Neural progenitor cell (in vitro differentiated cells): ENCODE measurements around the gene FMN1.

Source experiments
- CTCF ChIP-seq: fragments of 200-600 bp; sonication (generic); IDR thresholded peaks from 2 replicates; pipeline ENCODE4 v1.5.1; 2017; ENCODE audit warnings: antibody characterized with exemption, mild to moderate bottlenecking
- EZH2phosphoT487 ChIP-seq: fragments of 200-600 bp; sonication (generic); IDR thresholded peaks from 2 replicates; pipeline ENCODE4 v1.6.1; 2017; ENCODE audit warnings: antibody characterized with exemption

- TF ChIP-seq CTCF (no peak), EZH2phosphoT487 (no peak)
These were observed 4.0 kb downstream of the FMN1 start for GRCh38 chr15:33190539-33190938.
